Measurements from ENCODE around the gene CEL.
A peak's percentile ranks its signal among the peaks of the same experiment; 100 is the strongest.
"Not testable (repeated sequence)": the region's sequence is repeated elsewhere in the genome, so short reads cannot be mapped to it uniquely, and the experiment has no call there.

The CEL gene

DNA sequence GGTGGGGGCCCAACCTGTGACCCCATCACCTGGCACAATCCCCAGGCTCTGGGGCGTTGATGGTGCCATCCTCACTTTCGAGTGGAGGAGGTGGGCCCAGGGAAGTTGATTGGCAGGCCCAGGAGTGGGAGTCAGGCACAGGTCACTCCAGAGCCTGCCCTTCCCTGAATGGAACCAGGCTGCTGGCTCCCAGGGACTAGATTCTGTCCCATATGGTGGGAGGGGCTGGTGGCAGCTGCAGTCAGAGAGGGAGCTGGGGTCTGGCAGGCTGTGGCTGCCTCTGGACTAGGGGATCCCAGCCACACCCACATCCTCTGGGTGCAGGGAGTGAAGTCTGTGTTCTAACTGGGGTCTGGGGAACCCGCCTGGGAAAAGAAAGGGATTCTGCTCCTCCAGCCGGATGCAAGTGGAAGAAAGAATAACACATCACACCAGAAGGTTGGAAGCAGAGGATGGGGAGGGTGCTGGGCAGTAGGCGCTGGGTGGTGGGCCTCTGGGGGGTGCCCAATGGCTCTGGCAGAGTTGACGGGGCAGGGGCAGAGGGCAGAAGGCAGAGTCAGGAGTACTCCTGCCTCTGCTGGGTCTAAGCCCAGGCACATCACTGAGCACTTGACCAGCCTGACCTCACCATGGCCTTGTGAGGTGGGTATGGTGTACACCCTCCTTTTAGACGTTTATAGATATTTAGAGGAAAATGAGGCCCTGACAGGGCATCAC, 25.8 kb downstream of the CEL start:
- no peak for DNase-seq

DNA sequence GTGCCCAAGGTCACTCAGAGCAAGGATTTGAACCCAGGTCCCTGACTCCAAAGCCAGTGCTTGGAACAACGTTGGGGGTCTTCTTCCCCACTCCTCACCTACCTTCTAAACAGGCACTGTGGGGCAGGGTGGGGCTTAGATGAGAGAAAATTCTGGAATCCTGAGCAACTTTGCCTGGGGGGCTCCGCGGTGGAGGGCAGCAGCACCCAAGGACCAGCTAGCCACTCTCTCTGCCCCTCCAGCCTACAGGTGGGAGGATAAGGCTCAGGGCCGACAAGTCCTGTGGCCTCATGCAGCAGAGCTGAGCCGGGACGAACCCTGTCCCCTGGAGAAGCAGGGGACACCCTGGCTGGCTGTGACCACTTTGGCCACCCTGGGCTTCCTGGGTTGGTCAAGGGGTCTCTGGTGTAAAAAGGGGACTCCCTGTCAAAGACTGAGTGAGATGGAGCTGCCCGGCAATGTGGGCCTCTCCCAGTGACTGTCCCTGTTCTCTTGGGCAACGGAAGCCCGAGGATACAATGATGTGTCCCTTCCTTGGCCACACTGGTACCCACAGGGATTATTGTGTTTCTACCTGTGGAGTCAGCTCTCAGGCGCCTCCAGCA, 26.5 kb downstream of the CEL start:
- no peak for DNase-seq

DNA sequence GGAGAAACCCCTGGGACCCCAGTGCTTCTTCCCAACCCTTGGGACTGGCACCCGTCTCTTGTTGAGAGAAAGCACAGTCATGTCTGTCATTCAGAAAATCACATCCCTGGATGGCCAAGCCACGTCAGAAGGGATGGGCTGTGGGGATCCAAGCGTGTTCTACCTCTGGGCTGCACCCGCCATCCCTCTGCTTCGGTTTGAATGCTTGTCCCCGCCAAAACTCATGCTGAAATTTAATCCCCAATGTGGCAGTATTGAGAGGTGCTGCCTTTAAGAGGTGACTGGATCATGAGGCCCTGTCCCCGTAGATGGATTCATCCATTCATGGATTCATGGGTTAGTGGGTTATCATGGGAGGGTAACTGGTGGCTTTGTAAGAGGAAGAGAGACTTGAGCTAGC, 27.0 kb downstream of the CEL start:
- no peak for DNase-seq

DNA sequence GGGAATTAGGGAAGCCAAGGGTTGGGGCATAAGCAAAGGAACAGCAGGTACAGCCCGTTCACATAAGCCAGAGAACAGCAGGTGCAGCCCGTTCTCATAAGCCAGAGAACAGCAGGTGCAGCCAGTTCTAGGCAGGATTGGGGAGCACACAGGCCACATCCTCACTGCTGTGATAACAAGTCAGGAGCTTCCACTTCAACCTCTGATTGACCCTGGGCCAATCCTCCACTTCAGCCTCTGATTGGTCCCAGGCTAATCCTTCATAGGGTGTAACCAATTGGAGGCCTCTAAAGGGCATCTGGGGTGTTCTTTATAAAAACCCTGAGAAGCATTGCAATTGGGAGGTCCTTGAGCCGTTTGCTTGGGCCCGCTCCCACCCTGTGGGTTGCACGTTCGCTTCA, 27.5 kb downstream of the CEL start:
- DNase-seq = no peak

DNA sequence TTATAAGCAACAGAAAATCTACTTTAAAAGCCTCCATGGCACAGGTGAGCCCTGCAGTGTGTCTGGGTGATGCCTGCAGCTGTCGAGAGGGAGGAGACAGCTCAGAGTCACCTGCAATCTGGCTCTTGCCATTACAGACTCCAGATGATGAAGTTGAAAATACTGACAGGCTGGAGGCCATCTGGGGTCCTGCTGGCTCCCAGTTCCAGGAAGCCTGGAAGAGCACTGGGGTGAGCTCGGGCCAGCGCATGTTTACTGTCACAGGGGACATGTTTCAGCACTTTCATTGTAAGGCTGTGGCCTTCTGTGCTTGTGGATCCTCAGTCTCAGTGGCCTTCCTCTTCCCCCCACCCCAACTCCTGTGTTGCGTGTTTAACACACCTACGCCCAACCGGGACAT, 28.4 kb downstream of the CEL start:
- DNase-seq = no peak

DNA sequence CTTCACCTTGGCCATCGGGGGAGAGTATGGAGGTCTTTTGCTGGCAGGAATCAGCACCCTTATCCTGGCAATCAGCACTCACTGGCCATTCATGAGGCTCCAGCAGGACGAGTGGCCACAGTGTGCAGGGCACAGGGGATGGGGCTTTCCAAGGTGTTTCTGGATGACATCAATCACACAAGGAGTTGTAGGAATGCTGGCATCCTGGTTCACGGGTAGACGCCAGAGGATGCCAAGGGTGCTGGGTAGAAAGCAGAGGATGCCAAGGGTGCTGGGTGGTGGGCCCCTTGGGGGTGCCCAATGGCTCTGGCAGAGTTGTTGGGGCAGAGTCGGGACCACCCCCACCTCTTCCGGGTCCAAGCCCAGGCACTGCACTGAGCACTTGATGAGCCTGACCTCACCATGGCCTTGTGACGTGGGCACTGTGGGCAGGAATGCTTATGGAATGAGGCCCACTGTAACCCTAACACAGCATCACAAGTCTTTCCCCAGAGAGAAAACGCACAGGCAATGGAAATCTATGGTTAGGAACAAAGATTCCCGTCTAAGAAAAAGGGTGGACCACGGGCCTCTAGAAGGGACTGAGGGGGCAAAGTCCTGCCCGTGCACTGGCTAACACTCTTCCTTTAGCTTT, 29.1 kb downstream of the CEL start:
- DNase-seq = no peak

DNA sequence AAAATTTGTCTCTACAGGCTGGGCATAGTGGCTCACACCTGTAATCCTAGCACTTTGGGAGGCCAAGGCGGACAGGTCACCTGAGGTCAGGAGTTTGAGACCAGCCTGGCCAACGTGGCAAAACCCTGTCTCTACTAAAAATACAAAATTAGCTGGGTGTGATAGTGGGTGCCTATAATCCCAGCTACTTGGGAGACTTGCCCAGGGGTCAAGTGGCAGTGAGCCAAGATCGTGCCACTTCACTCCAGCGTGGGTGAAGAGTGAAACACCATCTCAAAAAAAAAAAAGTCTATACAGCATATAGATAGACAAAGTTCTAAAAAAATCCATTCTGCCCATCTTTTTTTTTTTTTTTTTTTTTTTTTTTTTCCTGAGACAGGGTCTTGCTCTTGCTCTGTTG, 32.6 kb downstream of the CEL start:
- DNase-seq = not testable (repeated sequence)

DNA sequence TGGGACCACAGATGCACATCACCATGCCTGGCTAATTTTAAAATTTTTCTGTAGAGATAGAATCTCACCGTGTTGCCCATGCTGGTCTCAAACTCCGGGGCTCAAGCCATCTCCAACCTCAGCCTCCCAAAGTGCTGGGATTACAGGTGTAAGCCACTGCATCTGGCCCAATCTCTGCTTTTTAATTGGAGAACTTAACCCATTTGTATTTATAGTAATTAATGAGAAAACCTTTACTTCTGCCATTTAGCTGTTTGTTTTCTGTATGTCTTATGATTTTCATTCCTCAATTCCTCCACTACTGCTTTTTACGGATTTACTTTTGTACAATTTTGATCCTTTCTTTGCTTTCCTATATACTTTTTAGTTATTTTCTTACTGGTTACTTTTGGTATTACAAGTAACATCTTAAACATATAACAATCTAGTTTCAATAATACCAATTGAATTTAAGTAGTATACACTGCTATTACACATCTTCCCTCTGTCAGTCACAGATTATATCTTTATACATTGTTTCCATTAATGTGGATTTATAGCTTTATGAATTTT, 33.1 kb downstream of the CEL start:
- DNase-seq = no peak

DNA sequence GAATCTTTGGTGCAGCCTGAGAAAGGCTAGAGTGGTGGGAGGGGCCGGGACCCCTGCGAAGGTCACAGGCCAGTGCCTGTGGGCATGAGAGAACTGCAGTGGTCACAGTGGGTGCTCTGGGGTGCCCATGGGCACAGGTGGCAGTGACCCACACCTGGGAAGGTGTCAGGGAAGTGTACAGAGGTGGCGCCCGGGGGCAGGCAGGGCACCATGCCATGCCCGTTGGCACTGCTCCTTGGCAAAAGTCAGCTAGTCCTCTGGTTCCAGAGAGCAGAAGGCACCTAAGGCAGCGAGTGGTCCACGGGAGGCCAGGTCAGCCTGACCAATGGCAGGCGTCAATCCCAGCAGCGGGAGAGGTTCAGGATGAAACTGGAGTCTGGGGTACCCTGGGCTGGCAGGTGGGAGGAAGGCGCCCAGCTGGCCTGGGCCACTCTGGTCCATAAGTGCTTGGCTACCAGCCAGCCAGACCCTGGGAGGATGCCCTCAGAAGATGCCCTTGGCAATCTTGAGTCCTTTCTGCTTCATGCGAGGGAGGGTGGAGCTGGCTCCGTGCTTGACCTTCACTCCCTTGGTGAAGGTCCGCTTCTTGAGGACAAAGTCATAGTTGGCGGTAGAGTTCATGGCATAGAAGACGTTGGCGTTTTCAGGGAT, 36.4 kb downstream of the CEL start:
- no peak for DNase-seq

DNA sequence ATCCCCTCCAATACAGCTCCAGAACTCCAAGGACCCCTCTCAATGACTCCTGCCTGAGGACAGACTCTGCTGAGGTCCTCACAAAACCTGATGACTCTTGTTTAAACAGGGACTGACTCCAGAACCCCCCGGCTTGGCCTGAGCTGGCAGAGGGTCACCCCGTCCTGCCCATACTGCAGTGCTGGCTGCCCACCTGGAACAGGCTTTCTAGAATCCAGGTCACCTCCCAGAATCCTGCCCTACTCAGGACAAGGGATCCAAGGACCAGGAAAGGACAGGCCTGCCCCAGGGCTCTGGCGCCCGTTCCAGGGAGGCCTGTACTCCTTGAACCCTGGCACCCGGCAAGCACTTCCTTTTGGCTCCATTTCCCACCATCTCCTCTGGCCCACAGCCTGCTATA, 37.1 kb downstream of the CEL start:
- DNase-seq = no peak

DNA sequence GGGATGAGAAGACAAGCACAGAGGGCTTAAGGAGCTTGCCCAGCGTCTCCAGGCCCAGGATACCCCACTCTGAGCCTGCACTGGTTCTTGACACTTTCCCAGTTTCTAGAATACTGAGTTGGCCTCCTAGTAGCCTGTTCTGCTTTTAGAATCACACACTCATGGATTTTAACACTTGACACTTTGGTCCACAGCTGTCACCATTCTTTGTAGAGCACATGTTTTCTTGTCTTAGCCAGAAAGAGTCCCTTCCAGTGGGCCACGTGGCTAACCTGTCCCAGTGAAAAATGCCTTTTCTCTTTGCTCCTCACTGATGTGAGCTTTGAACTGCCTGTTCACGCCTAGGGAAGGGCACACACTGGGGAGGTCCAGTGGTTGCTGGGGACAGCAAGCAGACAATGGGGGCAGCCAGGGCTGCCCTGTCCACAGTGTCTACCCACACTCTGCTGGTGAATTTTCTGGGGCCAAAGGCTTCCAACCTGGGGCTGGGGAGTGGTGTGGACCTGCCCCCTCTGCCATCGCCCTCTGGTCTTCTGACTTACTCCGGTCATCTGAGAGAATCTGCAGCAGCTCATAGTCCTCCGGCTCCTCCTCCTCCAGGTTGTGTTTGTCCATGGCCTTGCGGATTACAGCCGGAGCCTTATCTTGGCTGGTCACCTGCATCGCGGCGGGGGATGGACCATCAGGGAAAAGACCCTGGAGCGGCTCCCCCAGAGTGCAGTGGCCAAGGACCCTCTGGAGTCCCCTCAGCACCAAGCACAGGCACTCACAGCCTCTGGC, 38.1 kb downstream of the CEL start:
- DNase-seq = no peak

DNA sequence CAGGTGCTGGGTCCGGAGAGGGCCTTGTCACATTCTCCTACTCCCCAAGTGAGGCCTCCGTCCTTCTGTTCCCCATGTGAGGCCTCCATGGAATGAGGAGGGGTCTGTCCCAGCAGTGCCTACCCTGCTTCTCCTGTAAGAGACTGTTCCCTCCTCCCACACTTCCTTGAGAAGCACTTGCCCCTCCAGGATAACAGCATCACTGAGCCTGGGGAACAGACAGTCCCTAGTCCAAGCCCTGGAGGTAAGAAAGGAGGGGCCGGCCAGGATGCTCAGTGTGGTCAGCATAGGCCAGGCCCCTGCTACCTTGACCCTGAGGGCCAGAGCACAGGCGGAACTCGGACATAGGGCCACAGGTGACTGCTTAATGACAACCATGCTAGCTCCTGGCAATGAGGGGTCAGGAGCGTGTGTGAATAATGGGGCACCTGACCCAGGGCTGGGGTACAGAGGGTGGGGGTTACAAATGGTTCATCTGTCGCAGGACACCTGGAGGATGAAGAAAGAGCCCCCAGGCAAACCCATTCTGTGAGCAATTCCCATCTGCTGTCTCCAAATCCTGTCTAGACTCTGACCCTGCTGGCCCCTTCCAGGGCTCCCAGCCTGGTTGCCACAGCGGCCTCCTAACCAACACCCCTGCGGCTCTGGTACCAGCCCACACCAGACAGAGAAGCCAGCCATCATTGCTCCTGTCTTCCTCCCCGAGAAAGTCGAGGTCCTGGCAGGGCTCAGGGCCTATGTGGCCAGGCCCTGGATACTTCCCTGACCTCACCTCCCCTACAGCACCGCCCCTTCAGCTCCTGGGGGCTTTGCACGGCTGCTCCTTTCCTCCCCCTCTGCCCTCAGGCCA, 39.0 kb downstream of the CEL start:
- DNase-seq = no peak

DNA sequence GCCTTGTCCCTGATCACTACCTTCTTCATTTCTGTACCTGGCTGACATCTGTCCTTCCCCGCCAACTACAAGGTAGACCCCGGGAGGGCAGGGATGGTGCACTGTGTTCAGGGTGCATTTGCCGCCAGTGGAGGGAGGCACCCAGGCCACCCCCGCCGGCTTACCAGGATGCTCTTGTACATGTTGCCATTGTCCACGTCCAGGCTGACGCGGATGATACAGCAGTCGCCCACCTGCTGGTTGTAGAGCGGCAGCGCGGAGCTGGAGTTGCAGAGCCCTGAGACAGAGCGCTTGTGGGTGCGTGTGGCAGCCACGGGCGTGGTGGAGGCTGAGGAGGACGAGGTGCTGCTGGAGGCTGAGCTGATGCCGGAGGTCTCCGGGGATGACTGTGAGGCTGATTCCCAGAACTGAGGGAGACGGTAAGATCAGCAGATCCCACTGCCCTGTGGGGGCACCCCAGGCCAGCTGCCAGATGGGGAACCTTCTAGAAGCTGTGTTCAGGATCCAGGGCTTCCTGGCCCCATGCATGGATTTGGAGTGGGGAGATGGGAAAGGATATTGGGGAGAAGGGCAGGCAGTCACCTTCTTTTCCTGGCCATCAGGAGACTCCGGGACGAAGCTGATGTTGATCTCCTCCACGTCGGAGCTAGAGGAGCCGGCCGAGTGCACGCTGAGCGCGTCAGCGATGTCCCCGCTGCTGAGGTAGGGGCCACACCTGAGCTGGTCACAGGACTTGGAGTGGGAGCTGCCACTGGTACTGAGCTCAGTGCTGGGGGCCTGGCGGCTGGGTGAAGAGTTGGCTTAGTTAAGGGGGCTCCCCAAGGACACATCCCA, 39.8 kb downstream of the CEL start:
- no peak for DNase-seq

DNA sequence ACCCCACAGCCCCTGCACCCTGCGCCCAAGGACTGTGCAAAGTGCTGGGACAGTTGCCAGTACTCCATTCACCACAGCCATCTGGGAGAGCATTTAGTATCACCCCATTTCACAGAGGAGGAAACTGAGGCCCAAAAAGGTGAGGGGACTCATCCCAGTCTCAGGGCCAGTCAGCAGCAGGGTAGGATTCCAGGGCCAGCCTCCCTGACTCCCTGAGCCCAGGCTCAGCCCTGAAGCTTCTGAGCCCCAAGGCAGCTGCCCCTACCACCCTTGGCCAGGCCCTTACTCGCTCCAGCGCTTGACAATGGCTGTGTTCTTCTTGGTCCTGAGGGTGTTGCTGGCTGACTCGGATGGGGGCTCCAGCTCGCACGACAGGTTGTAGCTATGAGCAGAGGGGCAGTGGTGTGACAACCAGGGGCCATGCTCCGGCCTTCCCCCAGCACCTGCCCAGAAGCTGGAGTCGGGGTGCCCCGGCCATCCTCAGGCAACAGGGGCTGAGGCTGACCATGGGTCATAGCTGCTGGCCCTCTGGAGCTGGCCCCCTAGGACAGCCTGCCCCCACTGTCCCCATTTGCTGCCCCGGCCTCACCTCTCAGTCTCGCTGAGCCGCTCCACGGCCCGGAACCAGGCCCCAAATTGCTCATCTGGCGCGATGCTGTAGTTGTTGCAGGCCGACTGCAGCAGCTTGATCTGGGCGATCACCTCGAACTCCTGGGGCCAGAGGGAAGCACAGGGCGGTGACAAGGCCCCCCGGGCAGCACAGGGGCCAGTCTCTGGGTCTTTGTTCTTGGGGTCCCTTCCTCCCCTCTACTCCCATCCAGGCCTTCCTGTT, 40.6 kb downstream of the CEL start:
- DNase-seq = no peak

DNA sequence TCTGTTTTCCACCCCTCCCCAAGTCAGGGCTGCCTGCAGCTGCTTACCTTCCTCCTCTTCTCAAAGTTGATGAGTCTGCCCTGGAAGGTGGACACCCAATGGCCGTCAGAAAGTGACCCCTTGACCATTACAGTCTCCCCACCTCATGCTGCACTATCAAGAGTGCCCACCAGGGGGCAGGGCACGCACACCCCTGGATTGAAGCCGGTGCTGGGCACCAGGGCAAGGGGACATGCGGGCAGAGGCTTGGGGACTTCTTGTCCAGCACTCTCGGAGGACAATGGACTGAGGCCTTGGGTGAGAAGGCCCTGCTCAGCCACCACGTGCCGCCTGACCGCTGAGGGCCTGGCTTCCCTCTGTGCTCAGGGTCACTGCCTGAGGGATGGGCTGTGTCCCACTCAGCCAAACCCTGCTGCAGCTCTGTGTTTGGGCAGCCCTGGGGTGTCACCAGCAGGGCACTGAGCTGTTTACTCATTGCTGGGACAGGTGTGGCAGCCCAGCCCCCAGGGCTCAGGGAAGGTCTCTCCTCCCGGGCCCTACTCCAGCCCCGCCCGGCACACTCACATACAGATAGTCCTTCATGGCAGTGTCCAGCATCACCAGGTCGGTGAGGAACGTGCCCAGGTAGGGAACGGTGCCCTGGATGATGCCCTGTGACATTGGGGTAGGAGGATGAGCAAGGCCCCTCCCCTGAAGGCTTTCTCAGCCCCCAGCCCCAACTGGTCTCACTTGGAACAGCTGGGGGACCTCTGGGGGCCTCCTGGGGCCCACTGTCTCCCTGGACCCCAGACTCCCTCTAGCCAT, 41.6 kb downstream of the CEL start:
- DNase-seq = peak; percentile 69

DNA sequence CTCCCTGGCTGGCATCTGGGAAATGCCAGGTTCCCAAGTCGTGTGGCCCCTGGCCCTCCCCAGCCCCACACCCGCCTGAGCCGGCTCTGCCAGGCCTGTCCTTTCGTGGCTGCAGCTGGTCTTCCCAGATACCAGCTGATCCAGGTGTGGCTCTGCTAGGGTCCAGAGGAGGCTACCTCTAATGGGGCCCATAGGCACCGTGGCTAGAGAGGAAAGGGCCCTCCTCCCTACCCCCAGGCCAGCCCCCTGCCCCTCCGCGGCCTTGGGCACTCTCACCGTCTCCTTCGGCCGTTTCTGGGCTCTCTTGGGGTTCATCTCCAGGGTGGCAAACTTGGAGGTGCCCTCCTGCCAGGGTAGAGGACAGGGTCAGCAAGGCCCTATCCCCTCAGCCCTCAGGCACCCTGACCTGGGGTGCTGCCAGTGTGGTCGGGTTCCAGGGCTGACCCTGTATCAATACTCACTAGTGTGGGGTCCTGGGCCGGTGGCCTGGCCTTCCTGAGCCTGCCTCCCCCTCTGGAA, 42.3 kb downstream of the CEL start:
- no peak for DNase-seq

DNA sequence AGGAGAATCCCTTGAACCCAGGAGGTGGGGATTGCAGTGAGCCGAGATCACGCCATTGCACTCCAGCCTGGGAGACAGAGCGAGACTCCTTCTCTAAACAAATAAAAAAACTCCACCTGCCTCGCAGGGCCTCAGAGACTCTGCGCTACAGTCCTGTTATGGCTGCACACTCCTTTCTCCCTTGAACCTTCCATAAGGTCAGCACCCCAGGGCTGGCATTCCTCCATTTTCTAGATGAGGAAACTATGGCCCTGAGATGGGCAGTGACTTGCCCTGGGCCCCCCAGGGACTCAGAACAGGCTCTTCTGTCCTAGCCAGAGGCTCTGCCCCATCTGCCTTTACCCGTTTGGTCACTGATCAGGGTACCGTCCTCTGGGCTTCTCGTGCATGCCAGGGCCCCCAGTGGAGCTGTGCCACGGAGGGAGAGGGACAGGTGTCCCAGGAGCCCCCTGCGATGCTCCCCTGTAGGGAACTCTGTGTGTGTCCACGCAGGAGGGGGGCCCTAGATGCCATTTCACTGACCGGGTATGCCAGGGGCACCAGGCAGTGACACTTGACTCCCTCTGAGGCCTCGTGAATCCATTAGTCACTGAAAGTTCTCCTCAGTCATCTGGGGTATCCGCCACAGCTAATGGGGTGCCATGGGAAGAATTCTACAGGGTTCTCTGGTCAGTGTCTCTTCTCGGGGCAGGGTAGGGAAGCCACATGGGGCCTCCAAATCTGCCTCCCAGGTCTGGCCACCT, 43.1 kb downstream of the CEL start:
- no peak for DNase-seq

DNA sequence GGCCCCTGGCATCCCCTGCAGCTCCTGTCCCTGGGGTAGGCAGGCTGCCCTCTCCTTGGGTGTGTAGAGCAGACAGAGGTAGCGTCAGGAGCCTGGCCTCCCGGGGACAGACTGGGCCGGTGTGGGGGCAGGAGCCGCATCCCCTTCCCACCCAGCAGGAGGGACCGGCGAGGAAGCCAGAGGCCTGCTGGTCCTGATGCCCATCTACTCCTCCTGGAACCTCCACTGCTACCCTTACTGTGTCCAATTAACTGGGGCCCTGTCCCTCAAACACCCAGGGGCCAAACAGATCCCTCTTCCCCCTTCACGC, 43.6 kb downstream of the CEL start:
- DNase-seq = no peak
